ENCODE measurements around the gene RPS27.

RPS27 gene

GRCh38 chr1:153945795-153946621 lies 44.6 kb upstream of the RPS27 start:
- Histone ChIP-seq H3K27me3 (ENCODE audit: control insufficient read depth in 1 of 2, insufficient read depth in 1 of 2, low read length in 2 of 2) (no peaks in the 10 kb centered on the region), H4K91ac (ENCODE audit: low read length) (peak overlapping the region; percentile 84), H3K14ac (ENCODE audit: low read length in 2 of 2) (peak overlapping the region in 1 of 2 experiments; percentile 91), H2AFZ (ENCODE audit: low read depth, low read length) (peak overlapping the region; percentile 36), H3K4me1 (ENCODE audit: control insufficient read depth, insufficient read depth, low read depth, low read length) (peaks cover 12% of the 10 kb centered on the region), H3K27ac (ENCODE audit: low read length, poor library complexity, severe bottlenecking) (no peak overlapping the region), H2BK15ac (ENCODE audit: low read depth, poor library complexity, severe bottlenecking) (peak overlapping the region; percentile 86), H4K8ac (ENCODE audit: low read length) (peak overlapping the region; percentile 83), H3K18ac (ENCODE audit: low read depth in 1 of 2, low read length in 2 of 2) (peak overlapping the region; percentile 37 to 98), H3K4me3 (ENCODE audit: insufficient read depth in 1 of 2, low read depth in 1 of 2, low read length in 2 of 2) (peak overlapping the region; percentile 87 to 94), H2BK5ac (ENCODE audit: low read depth, low read length, poor library complexity, severe bottlenecking) (peak overlapping the region; percentile 54), H3K79me1 (replicated peaks; ENCODE audit: low read length, poor library complexity, severe bottlenecking) (peaks cover 41% of the 10 kb centered on the region), H3K9ac (ENCODE audit: low read length) (peak overlapping the region; percentile 96), H2BK120ac (ENCODE audit: low read depth, low read length) (peak overlapping the region; percentile 80), H3K9me3 (ENCODE audit: control insufficient read depth, low read length) (no peaks in the 10 kb centered on the region), H3K36me3 (ENCODE audit: control insufficient read depth in 1 of 2, insufficient read depth in 2 of 2, low read depth in 1 of 2, low read length in 2 of 2) (peaks cover 55 to 63% of the 10 kb centered on the region in 2 experiments), H3K23ac (ENCODE audit: low read length in 2 of 2) (peak overlapping the region in 1 of 2 experiments; percentile 73), H3K4ac (ENCODE audit: low read depth in 1 of 2, low read length in 2 of 2) (peak overlapping the region; percentile 1 to 92), H3K4me2 (ENCODE audit: low read length, poor library complexity, severe bottlenecking) (peak overlapping the region; percentile 83), H2AK5ac (ENCODE audit: low read length, severe bottlenecking) (no peak overlapping the region), H2BK12ac (ENCODE audit: low read length in 2 of 2) (peak overlapping the region in 1 of 2 experiments; percentile 37)
- WGBS, result under 1% methylated on average over 56 of the region's 95 CpGs
- peak; percentile 81 for DNase-seq

GRCh38 chr1:153946622-153947241 lies 43.8 kb upstream of the RPS27 start, which contains the start of gene DENND4B:
Gene DENND4B, minus strand, starts transcription at chr1:153946718. Its CDS starts 2,344 bp downstream, at chr1:153944374.
- WGBS, result 11% methylated on average over 28 of the region's 28 CpGs
- no peak within 1 kb of the TSS for H3K27ac ChIP-seq (ENCODE audit: low read length, poor library complexity, severe bottlenecking)
- peaks cover 41% of the 10 kb centered on the region for H3K79me1 ChIP-seq (replicated peaks; ENCODE audit: low read length, poor library complexity, severe bottlenecking)

GRCh38 chr1:153951183-153951582 lies 39.4 kb upstream of the RPS27 start:
- Histone ChIP-seq H3K27me3 (ENCODE audit: control insufficient read depth in 1 of 2, insufficient read depth in 1 of 2, low read length in 2 of 2) (no peaks in the 10 kb centered on the region), H2BK15ac (ENCODE audit: low read depth, poor library complexity, severe bottlenecking) (no peak overlapping the region), H3K9me3 (ENCODE audit: control insufficient read depth, low read length) (no peaks in the 10 kb centered on the region), H3K4me1 (ENCODE audit: control insufficient read depth, insufficient read depth, low read depth, low read length) (peaks cover 9% of the 10 kb centered on the region), H3K23ac (ENCODE audit: low read length in 2 of 2) (no peak overlapping the region), H3K18ac (ENCODE audit: low read depth in 1 of 2, low read length in 2 of 2) (no peak overlapping the region), H2BK12ac (ENCODE audit: low read length in 2 of 2) (no peak overlapping the region), H3K27ac (ENCODE audit: low read length, poor library complexity, severe bottlenecking) (no peak overlapping the region), H4K8ac (ENCODE audit: low read length) (no peak overlapping the region), H4K91ac (ENCODE audit: low read length) (no peak overlapping the region), H3K4me2 (ENCODE audit: low read length, poor library complexity, severe bottlenecking) (no peak overlapping the region), H3K79me1 (replicated peaks; ENCODE audit: low read length, poor library complexity, severe bottlenecking) (peaks cover 34% of the 10 kb centered on the region), H3K9ac (ENCODE audit: low read length) (no peak overlapping the region), H2AK5ac (ENCODE audit: low read length, severe bottlenecking) (no peak overlapping the region), H2AFZ (ENCODE audit: low read depth, low read length) (no peak overlapping the region), H3K36me3 (ENCODE audit: control insufficient read depth in 1 of 2, insufficient read depth in 2 of 2, low read depth in 1 of 2, low read length in 2 of 2) (peaks cover 64 to 72% of the 10 kb centered on the region in 2 experiments), H3K4ac (ENCODE audit: low read depth in 1 of 2, low read length in 2 of 2) (no peak overlapping the region), H3K14ac (ENCODE audit: low read length in 2 of 2) (no peak overlapping the region), H2BK120ac (ENCODE audit: low read depth, low read length) (no peak overlapping the region), H2BK5ac (ENCODE audit: low read depth, low read length, poor library complexity, severe bottlenecking) (no peak overlapping the region), H3K4me3 (ENCODE audit: insufficient read depth in 1 of 2, low read depth in 1 of 2, low read length in 2 of 2) (no peak overlapping the region)
- no peak for DNase-seq
- WGBS, result 98% methylated on average over 11 of the region's 11 CpGs

More at GRCh38 chr1:153946622-153947241, 43.8 kb upstream of the RPS27 start, which contains the start of gene DENND4B:
- Histone ChIP-seq H2BK15ac (ENCODE audit: low read depth, poor library complexity, severe bottlenecking) (peak within 1 kb of the TSS; percentile 86), H3K36me3 (ENCODE audit: control insufficient read depth in 1 of 2, insufficient read depth in 2 of 2, low read depth in 1 of 2, low read length in 2 of 2) (peaks cover 57 to 63% of the 10 kb centered on the region in 2 experiments), H2BK120ac (ENCODE audit: low read depth, low read length) (peak within 1 kb of the TSS; percentile 80), H3K27me3 (ENCODE audit: control insufficient read depth in 1 of 2, insufficient read depth in 1 of 2, low read length in 2 of 2) (no peaks in the 10 kb centered on the region), H3K4me2 (ENCODE audit: low read length, poor library complexity, severe bottlenecking) (peak within 1 kb of the TSS; percentile 83), H3K9ac (ENCODE audit: low read length) (peak within 1 kb of the TSS; percentile 96), H3K18ac (ENCODE audit: low read depth in 1 of 2, low read length in 2 of 2) (peak within 1 kb of the TSS; percentile 37 to 98), H3K4me1 (ENCODE audit: control insufficient read depth, insufficient read depth, low read depth, low read length) (peaks cover 12% of the 10 kb centered on the region), H2AK5ac (ENCODE audit: low read length, severe bottlenecking) (no peak within 1 kb of the TSS), H3K9me3 (ENCODE audit: control insufficient read depth, low read length) (no peaks in the 10 kb centered on the region), H2BK12ac (ENCODE audit: low read length in 2 of 2) (peak within 1 kb of the TSS in 1 of 2 experiments; percentile 37), H2BK5ac (ENCODE audit: low read depth, low read length, poor library complexity, severe bottlenecking) (peak within 1 kb of the TSS; percentile 54), H4K8ac (ENCODE audit: low read length) (peak within 1 kb of the TSS; percentile 83), H3K4me3 (ENCODE audit: insufficient read depth in 1 of 2, low read depth in 1 of 2, low read length in 2 of 2) (peak within 1 kb of the TSS; percentile 87 to 94), H3K23ac (ENCODE audit: low read length in 2 of 2) (peak within 1 kb of the TSS in 1 of 2 experiments; percentile 73), H4K91ac (ENCODE audit: low read length) (peak within 1 kb of the TSS; percentile 84), H2AFZ (ENCODE audit: low read depth, low read length) (peak within 1 kb of the TSS; percentile 36), H3K4ac (ENCODE audit: low read depth in 1 of 2, low read length in 2 of 2) (peak within 1 kb of the TSS; percentile 1 to 92), H3K14ac (ENCODE audit: low read length in 2 of 2) (peak within 1 kb of the TSS in 1 of 2 experiments; percentile 91)
- DNase-seq, result peak; percentile 83

GRCh38 chr1:153951801-153952200 lies 38.8 kb upstream of the RPS27 start:
- no peak overlapping the region for H4K91ac ChIP-seq (ENCODE audit: low read length)
- H3K79me1 ChIP-seq (replicated peaks; ENCODE audit: low read length, poor library complexity, severe bottlenecking), result peaks cover 34% of the 10 kb centered on the region

More at GRCh38 chr1:153951801-153952200, 38.8 kb upstream of the RPS27 start:
- H2AK5ac ChIP-seq (ENCODE audit: low read length, severe bottlenecking), result no peak overlapping the region
- H2BK5ac ChIP-seq (ENCODE audit: low read depth, low read length, poor library complexity, severe bottlenecking), result no peak overlapping the region
- no peak overlapping the region for H2AFZ ChIP-seq (ENCODE audit: low read depth, low read length)
- no peak overlapping the region for H2BK120ac ChIP-seq (ENCODE audit: low read depth, low read length)
- H3K9me3 ChIP-seq (ENCODE audit: control insufficient read depth, low read length), result no peaks in the 10 kb centered on the region
- peaks cover 13% of the 10 kb centered on the region for H3K4me1 ChIP-seq (ENCODE audit: control insufficient read depth, insufficient read depth, low read depth, low read length)
- H3K36me3 ChIP-seq (ENCODE audit: control insufficient read depth in 1 of 2, insufficient read depth in 2 of 2, low read depth in 1 of 2, low read length in 2 of 2), result peaks cover 64 to 72% of the 10 kb centered on the region in 2 experiments
- H2BK15ac ChIP-seq (ENCODE audit: low read depth, poor library complexity, severe bottlenecking), result no peak overlapping the region
- no peak overlapping the region for H3K4me3 ChIP-seq (ENCODE audit: insufficient read depth in 1 of 2, low read depth in 1 of 2, low read length in 2 of 2)
- WGBS, result 100% methylated on average over 2 of the region's 2 CpGs
- no peak for DNase-seq
- H3K23ac ChIP-seq (ENCODE audit: low read length in 2 of 2), result no peak overlapping the region
- no peak overlapping the region for H2BK12ac ChIP-seq (ENCODE audit: low read length in 2 of 2)
- no peak overlapping the region for H3K4me2 ChIP-seq (ENCODE audit: low read length, poor library complexity, severe bottlenecking)
- no peak overlapping the region for H4K8ac ChIP-seq (ENCODE audit: low read length)
- no peak overlapping the region for H3K14ac ChIP-seq (ENCODE audit: low read length in 2 of 2)
- no peak overlapping the region for H3K4ac ChIP-seq (ENCODE audit: low read depth in 1 of 2, low read length in 2 of 2)
- H3K27me3 ChIP-seq (ENCODE audit: control insufficient read depth in 1 of 2, insufficient read depth in 1 of 2, low read length in 2 of 2), result no peaks in the 10 kb centered on the region
- no peak overlapping the region for H3K18ac ChIP-seq (ENCODE audit: low read depth in 1 of 2, low read length in 2 of 2)
- H3K27ac ChIP-seq (ENCODE audit: low read length, poor library complexity, severe bottlenecking), result no peak overlapping the region
- no peak overlapping the region for H3K9ac ChIP-seq (ENCODE audit: low read length)
